Fibroblast of upper back skin (primary cell): ENCODE measurements around the gene TMEM14A.
"Not testable (repeated sequence)": the region's sequence is repeated elsewhere in the genome, so short reads cannot be mapped to it uniquely, and the experiment has no call there.

ENCODE experiments used
- DNase-seq: peaks from one replicate; pipeline ENCODE4 v3.0.0-alpha.2; 2013

TMEM14A gene

GRCh38 chr6:52704060-52704459, 33.1 kb downstream of the TMEM14A start:
- no peak for DNase-seq

GRCh38 chr6:52704781-52705502, 34.0 kb downstream of the TMEM14A start:
- not testable (repeated sequence) for DNase-seq

- no peak for DNase-seq
These were observed 35.1 kb downstream of the TMEM14A start for GRCh38 chr6:52706001-52706400.

- no peak for DNase-seq
These were observed 37.2 kb downstream of the TMEM14A start for GRCh38 chr6:52707963-52708680.

GRCh38 chr6:52712136-52712535, 41.2 kb downstream of the TMEM14A start:
- DNase-seq, result no peak

GRCh38 chr6:52714761-52715160, 43.8 kb downstream of the TMEM14A start:
- not testable (repeated sequence) for DNase-seq

GRCh38 chr6:52718550-52718949, 47.6 kb downstream of the TMEM14A start:
- DNase-seq, result peak; percentile 6

GRCh38 chr6:52720321-52720720, 49.4 kb downstream of the TMEM14A start:
- DNase-seq, result no peak

GRCh38 chr6:52724042-52724405, 53.1 kb downstream of the TMEM14A start:
- DNase-seq, result peak; percentile 48

GRCh38 chr6:52724406-52725121, 53.7 kb downstream of the TMEM14A start:
- peak; percentile 69 for DNase-seq

GRCh38 chr6:52725143-52725534, 54.2 kb downstream of the TMEM14A start:
- DNase-seq, result no peak

GRCh38 chr6:52725535-52726192, 54.8 kb downstream of the TMEM14A start:
- DNase-seq, result no peak

GRCh38 chr6:52726193-52726542, 55.3 kb downstream of the TMEM14A start:
- no peak for DNase-seq

GRCh38 chr6:52726741-52727535, 56.0 kb downstream of the TMEM14A start:
- DNase-seq, result no peak

- no peak for DNase-seq
These were observed 57.0 kb downstream of the TMEM14A start for GRCh38 chr6:52727908-52728307.

- no peak for DNase-seq
These were observed 57.5 kb downstream of the TMEM14A start for GRCh38 chr6:52728394-52728793.

- no peak for DNase-seq
These were observed 58.7 kb downstream of the TMEM14A start for GRCh38 chr6:52729576-52729975.

GRCh38 chr6:52731719-52732118, 60.8 kb downstream of the TMEM14A start:
- no peak for DNase-seq

- DNase-seq, result no peak
These were observed 62.3 kb downstream of the TMEM14A start for GRCh38 chr6:52733172-52733571.

GRCh38 chr6:52734072-52734471, 63.2 kb downstream of the TMEM14A start:
- DNase-seq, result no peak

GRCh38 chr6:52735071-52735470, 64.2 kb downstream of the TMEM14A start:
- no peak for DNase-seq

GRCh38 chr6:52736145-52736544, 65.2 kb downstream of the TMEM14A start:
- no peak for DNase-seq
